Fibroblast of skin of left quadriceps (primary cell): ENCODE measurements around the gene TET3.

Experiments used
- DNase-seq, 2 experiments: peaks; one replicate each; pipeline ENCODE4 v3.0.0-alpha.2; 2013; ENCODE audit warnings: low read depth in 2 of 2

The TET3 gene

DNA sequence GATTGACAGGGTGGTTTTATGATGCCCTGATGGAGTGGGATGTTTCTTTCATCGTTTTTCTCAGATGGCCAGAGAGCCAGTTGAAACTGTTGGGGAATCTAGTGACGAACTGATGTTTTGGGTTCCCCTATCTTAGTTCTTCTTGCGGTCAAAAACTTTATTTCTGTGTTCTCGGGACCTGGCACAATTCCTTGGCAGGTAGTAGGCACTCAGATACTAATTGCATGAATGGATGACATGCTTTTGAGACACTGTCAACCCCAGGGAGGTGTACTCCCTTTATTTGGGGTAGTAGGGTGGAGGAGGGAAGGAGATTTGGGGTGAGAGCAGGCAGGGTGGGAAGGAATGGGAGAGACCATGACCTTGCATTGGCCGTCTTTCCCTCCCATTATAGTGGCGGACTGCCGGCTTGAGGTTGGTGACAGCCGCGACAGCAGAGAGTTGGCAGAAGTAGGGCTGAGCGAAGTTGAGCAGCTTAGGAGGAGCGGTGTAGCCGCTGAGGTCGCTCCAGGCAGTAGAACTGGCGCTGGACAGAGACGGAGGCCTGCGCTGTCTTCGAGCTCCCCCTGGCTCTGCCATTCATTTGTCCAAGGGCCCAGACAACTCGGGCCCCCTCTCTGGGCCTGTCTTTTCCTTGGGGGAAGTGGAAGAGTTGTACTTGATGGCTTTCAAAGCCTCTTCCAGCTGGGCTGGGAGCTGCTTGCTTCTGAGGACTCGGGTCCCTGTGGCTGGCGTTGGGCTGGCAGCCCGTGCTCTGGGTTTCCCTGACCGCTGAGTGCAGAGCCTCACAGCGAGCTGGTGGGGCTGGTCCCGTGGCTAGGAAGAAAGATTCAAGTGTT is 2.6 kb downstream of the TET3 start:
- DNase-seq: no peak

DNA sequence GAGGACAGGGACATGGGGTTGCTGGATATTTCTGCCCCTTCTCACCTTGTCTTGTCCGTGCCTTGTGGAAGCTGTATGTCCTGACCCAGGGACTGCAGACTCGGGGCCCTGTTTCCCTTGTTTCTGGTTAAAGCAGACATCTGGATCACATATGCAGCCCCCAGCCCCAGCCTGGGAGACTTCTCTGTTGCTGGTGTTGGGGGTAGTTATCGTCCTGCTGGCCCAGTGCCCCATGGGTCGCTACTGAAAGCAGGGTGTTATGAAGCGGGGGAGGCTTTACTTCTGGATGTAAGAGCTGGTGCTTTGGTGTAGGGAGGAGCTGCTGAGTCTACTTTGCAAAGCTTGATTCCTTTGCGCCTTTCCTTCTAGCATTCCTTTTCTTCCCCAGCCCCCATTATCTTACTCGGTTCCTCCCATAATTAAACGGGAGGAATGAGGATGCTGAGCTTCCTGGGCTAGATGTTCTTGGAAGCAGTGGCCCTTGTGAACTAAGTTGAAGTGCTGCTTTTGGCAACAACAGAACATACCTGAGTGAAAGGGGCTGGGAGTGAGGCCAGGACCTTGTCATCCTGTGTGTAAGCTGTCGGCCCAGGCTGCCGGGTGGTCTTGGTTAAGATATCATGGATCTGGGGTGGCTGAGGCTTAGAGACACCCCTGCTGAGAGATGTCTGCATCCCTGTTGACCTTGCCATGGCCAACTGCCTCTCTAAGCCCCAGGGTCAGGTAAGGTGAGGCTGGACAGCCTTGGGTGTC is 3.4 kb downstream of the TET3 start:
- DNase-seq: no peak

DNA sequence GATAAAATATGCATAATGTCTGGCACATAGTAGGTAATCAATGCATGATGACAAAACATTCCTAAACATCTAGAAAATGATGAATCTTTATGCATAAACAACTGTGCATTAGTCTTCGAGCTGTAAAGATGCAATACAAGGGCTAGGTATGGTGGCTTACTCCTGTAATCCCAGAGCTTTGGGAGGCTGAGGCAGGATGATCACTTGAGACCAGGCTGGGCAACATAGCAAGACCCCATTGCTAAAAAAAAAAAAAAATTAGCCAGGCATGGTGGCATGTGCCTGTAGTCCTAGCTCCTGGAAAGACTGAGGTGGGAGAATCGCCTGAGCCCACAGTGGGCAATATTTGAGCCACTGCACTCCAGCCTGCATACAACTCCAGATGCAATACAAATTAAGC is 5.3 kb downstream of the TET3 start:
- DNase-seq: no peak

DNA sequence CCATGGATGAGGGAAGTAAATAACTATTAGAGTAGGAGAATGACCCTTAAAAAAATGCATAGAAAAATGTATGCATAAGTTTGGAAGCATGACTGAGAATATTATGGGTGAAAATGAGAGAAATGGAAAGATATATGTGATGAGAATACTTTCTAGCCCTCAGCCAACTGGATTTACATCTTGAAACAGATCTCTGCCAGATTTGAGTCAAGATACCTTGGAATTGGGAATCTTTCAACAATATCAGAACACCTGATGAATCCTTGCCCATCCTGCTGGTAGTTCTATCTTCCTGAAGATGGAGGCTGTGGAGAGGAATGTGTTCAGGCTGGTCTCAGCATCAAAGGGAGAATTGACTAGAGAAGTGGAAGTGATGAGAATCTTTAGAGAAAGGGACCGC is 5.8 kb downstream of the TET3 start:
- DNase-seq: no peak

DNA sequence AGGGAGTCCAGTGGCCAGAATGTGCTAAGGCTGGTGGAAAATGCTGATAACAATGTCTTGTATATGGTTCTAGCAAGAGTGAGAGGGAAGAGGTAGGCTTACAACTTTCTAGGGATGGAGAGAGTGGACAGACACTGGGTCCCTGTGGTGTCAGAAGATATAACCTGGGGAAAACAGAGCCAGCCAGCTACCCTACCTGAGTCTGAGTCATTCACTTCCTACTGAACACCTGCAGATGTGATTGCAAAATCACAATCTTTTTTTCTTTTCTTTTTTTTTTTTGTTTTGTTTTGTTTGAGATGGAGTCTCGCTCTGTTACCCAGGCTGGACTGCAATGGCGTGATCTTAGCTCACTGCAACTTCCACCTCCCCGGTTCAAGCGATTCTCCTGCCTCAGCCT is 7.3 kb downstream of the TET3 start:
- no peak for DNase-seq

DNA sequence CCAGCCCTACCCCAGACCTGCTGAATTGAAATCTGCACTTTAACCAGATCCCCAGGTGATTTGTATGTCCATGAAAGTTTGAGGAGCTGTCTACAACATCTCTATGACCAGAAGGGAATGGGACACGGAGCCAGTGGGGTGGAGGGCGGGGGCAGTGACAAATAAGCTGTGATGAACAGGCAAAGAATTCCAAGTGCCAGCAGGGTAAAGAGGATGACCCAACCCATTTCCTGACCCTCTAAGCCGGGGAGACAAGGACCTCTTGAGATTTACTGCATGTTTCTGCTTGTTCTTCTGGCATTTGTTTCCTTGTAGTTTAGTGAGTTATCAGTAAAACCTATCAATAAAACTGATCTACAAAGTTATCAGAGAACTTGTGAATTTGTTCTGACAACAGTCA is 8.7 kb downstream of the TET3 start:
- DNase-seq: no peak

DNA sequence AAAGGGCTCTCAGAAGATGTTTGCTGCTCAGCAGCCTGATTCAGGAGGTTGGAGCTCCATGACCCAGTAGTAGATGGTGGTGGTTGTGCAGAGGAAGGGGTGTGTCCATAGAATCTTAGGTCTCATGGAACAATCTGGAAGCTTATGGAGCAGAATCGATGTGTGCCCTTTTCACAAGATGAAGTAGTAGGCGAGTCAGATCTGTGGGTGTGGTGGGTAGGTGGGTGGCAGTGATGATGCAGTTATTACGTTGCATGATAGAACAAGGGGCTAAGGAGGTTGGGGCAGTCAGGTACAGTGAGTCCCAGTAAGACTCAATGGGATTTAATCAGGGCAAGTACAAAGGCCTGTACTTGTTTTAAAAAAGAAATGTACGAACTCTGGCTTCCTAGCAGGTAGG is 9.1 kb downstream of the TET3 start:
- DNase-seq: no peak

DNA sequence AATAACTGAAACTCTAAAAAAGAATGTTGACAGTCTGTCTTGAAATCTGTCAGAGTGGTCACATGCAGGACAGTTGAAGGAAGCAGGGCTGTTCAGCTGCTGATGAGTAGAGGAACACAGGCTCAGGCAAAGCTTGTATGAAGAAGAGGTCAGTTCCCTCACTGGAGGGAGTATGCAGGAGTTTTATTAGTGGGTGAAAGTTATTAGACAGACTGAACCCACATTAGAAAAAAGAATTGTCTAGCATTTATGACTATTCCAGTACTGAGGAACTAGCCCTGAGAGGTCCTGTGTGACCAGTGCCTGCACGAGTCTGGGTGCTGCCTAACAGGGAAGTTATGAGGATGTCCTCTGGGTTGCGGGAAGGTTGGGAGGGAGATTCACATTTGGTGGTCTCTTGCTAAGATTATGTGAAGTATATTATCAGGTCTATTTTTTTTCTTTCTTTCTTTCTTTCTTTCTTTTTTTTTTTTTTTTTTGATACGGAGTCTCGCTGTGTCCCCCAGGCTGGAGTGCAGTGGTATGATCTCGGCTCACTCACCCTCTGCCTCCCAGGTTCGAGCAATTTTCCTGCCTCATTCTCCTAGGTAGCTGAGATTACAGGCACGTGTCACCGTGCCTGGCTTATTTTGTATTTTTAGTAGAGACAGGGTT is 9.6 kb downstream of the TET3 start:
- no peak for DNase-seq

DNA sequence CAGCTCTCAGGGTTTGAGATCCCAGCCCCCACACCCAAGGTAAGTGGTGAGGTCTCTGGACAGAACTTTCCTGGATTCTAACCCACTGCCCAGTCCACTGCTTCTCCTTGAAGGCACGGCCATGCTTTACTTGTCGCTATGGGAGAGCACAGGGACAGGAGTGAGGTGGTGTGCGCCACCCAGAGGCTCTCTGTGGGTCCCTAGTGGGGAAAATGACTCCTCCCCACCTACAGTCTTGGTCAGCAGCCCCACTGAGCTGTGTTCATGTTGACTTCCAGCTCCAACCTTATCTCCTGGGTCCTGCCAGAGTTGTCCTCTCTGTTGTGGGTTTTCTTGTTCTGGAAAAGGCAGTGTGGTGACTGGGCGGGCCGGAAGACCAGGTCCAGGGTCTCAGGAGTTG is 11.1 kb downstream of the TET3 start:
- DNase-seq: no peak

DNA sequence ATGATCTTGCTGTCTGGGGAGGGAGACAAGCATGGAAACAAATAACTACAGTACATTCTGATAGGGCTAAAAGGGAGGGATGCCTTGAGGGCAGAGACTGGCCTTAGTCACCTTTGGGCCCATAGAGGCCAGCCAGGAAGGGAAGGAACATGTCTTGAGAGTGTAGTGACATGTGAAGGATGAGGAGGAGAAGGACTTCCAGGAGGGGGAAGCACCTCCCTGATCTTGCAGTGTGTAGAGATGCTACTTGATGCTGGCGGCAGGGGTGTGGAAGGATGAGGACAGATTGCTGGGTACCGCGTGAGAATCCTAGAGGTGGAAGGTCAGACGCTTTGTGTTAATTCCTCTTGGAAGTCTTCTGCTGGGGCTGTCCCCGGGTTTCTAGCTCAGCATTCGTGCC is 13.1 kb downstream of the TET3 start:
- DNase-seq: no peak

DNA sequence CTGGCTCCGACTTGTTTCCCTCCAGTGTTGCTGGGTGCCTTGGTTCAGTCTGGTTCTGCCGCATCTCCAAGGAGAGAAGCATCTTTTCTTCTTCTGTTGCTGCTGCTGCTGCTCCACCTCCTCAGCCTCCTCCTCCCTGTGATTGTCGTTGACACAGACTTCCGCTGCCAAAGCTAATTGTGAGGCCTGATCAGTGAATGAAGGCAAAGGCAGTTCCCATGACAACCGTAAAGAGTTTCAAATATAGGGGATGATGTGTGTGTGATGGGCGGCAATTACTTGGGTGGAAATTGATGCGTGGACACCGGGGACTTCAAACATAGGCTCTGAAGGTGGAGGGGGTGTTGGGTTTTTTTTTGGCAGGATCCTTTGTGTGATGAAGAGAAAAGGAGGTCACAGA is 13.7 kb downstream of the TET3 start:
- DNase-seq: no peak

DNA sequence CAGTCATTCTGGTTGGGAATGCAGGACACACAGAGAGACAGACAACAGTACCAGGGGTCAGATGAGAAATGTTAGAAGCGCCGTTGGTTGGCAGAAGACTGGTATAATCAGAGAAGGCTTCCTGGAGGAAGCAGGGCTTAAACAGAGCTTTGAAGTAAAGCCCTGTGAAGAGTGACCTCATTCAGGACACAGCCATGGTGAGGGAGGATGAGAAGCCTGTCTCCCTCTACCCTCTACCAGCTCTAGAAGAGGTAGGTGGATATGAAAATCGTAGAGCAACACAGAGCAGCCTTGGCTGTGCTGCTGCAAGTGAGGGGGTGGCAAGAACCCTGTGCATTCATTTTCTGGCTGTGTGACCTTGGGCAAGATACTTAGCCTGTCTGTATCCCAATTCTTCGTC is 14.2 kb downstream of the TET3 start:
- DNase-seq: no peak

DNA sequence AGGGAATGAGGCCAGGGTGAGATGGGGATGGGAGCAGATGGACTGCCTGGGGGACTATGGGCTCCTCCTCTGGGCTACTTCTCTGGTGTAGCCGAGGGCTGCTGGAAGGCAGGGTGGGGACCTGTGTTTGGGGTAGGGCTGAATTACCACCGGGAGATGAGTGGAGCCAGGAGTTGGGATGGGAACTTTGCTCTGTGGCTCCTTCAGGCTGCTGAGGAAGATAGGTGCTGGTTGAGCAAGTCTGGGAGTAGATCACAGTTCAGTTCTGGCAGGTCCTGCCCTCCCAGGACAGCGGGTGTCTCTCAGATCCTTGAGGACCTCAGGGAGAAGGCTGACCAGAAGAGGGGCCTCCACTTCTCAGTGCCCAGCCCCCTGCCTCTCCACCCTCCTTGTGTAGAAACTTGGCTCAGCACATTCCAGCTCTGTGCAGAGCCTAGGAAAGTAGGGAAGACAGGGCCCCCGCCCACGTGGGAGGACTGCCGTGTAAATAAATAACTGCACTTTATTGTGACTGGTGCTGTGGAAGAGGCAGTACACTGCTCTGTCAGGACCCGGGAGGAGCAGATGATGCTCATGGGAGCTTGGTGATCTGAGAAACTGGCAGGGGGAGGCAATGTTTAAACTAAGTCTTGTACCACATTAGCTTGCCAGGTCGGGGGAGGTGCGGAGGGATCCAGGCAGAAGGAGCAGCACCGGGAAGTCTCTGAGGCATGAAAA is 15.3 kb downstream of the TET3 start:
- DNase-seq: no peak

DNA sequence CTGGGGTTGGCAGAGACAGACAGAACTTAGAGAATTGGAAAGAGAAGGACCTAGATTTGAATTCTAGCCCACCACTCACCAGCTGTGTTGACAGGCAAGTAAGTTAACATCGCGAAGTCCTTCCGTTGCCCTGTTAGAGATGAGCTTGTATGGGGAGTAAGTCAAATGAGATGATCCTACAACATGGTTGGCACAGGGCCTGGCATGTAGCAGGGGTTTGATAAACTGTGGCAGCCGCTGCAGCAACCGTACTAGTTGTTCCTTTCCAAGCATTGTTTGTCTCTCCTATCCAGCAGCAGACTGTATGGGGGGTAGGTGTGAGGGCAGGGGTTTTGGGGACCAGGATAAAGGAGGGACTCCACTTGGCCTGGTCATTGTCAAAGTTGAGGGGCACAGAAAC is 16.0 kb downstream of the TET3 start:
- no peak for DNase-seq

DNA sequence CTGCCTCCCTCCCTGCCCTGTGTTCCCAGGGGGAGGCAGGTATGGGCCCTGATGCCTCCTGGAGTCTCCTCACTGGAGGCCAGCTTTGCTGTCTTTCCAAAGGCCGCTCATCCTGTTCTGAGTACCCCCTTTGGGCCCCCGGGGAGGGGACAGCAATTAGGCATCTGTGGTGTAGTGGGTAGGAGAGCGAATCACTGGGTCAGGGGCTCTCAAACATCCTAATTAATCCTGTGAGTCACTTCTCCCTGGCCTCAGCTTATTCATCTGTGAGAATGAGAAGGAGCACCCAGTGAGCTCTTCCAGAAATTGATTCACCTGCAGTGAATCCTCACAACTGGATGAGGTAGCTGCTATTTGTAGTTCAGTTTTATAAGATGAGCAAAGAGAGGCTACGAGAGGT is 16.4 kb downstream of the TET3 start:
- DNase-seq: no peak

DNA sequence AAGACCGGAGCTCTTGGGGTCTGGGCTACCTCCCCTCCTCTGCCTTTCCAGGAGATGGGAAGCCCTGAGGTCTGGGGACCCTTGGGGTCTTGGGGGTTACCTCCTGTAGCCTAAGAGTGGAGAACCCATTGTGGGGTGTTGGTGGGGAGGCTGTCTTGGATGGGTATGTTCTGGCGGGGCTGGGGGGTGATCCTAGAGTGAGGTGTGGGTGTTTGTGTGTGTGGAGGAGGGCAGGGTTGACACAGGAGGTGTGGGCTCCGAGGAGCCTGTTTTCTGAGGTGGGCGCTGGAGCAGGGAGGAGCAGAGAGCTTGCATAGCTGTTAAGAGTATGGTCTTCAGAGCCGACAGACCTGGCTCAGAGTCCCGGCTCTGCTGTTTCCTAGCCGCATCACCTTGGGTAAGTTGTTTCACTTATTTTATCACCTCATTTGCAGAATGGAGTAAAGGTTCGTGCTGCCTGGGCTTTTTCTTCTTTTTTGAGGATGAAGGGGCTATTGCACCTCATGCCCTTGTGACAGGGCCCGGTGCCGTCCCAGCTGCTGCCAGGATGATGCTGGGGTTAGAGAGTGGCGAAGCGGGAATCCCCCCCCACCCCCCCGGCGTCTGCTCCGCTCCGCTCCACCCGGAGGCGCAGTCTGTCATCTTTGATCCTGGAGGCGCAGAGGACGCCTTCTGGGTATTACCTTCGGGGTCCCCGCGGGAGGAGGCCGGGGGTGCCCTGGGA is 17.2 kb downstream of the TET3 start:
- no peak for DNase-seq

DNA sequence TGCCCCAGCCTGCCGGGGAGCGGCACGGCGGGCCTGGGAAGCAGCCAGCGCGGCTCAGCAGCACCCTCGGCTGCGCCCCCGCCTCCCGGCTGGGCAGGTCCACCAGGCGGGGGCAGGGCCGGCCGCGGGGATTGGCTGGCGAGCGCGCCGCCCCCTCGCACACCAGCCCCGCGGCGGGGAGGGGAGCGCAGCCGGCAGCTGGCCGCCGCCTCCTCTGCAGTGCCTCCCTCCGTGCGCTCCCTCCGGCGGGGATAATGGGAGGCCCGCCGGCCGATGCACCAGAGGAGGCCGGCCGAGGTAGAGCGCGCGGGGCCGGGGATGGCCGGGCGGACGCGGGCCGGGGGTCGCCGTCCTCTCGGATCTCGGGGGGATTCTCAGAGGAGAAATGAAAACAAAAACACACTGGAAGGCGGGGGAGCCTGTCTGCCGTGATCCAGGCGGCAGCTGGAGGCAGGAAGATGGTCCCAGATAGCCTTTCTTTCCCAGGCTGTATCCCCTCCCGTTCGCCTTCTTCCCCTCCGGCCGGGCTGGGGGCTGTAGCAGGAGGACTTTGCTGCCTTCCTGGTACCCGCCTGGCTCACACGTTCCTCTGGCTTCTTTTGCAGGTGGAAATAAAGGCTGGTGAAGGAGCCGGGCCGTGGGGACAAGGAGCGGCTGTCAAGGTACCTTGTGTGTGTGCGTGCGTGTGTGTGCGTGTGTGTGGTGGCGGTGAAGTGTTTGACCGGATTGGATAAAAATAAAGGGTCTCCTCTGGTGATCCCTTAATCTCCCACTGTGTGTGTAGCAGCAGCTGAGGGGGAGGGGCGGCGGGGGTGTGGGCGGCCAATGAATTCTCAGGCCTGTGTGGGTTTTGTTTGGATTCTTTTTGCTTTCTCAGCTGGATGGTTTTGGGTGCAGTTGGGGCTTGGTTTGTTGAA is 18.1 kb downstream of the TET3 start:
- peak; percentile 64 for DNase-seq

DNA sequence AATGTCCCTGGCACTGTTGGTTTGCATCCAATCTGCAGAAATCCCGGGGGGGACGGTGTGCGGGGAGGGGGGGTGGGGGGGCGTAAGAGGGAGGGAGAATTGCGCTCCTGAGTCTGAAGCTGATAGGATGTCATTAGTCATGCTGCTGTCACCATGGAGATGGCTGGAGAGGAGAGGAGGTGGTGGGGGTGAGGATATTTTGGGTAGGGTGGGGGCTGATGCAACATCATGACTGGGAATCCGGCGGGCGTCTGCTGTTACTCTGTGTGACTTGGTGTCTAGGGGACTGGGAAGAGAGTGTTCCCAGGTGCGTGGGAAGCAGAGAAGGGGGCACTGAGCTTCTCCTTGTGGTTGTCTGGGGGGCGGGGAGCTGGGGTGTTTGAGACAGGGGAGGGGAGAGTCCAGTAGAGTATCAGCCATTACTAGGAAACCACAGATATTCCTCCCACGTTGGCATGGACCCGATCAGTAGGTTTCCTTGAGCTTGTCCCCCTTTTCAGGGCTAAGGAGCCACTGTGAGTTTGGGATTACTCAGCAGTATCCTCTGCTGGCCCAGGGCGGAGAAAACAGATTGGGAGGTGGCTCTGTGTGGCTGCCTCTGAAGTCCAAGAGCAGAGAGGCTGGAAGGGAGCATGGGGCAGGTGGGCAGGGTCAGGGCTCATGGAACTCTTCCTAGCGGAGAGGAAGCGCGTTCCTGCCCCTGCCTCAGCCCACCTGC is 18.9 kb downstream of the TET3 start:
- DNase-seq: peak; percentile 51 to 52
